GM19240 (cell line): ENCODE measurements around the gene KCNJ4.
"Not testable (repeated sequence)": the region's sequence is repeated elsewhere in the genome, so short reads cannot be mapped to it uniquely, and the experiment has no call there.

Source experiments
- DNase-seq: peaks from one replicate; pipeline ENCODE4 v3.0.0; 2011; ENCODE audit warnings: low spot score; ENCODE audit not compliant: insufficient read length

KCNJ4 gene

DNA sequence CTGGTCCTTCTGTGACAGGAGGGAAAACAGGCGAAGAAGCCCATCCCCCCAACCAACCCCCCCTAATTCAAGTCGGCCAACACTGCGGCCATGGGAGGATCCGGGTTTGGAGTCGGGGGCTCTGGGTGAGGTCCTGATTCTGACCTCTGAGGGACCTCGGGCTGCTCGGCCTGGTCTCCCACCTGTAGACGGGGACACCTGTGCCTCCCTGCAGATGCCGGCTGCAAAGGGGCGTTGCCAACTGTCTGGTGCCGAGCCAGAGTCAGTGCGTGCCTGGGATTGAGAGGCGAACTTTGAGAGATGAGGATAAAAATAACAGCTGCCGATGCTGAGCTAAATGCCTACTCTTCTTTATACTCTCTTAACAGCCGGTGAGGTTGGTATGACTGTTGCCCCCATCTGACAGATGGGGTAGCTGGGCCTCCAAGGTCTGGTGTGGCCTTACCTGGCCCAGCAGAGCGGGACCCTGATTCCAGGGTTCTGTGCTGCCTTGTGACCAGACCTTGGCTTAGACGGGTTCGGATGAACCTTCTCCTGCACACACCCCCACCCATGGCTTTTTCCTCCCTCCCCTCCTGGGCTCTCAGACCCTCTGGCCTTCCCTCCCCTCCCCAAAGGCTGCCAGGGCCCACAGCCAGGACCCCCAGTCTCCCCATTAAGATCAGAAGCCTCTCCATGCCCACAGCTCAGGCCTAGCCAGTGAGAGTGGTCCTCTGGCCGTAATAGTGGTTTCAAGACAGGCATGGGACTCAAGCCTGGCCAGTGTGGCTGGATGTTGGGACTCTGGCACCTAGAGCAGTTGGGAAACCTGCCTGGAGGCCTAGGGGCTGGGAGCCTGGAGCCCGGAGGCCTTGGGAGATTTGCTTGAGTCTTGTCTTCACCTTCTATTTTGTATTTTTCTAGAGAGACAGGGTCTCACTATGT is 41.7 kb downstream of the KCNJ4 start:
- no peak for DNase-seq

DNA sequence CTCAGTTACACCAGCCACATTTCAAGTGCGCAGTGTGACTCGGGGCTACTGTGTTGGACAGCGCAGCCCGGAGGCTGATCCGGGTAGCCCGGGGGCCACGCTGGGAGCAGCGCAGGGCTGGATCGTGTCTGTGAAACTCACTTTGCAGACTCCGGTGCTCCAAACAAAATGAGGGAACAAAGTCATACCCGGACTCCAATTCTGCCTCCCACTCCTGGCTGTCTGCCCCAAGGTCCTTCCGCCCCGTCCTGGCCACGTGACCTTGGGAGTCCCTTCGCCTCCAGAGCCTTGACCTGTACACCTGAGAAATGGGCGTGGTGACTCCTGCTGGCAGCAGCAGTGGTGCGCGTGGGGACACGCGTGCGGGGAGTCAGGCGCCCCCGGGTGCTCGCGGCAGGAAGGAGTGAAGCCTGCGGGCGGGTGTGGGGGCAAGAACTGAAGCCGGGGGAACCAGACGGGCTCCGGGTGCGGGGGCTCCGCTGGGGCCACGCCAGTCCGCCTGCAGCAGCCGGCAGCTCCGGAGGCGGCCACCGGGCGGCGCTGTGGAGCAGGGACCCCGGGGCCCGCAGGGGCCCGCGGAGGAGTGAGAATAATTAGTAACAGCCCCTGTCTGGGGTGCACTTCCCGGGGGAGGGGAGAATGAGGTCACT is 42.4 kb downstream of the KCNJ4 start:
- DNase-seq = peak; percentile 56

DNA sequence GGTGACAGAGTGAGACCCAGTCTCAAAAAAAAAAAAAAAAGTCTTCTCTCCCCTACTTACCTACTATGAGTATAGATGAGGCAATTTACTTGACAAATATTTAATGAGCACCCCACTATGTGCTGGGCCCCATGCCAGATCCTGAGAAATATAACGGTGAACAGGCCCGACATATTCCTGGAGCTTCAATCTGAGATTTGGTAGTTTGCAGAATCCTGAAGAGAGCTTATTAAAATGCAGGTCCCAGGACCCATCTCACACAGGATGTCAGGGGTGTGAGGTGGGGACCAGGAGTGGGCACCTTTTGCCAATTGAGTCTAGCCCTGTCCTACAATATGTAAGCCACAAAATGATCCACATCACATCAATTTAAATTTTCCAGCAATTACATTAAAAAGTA is 44.0 kb downstream of the KCNJ4 start:
- no peak for DNase-seq

DNA sequence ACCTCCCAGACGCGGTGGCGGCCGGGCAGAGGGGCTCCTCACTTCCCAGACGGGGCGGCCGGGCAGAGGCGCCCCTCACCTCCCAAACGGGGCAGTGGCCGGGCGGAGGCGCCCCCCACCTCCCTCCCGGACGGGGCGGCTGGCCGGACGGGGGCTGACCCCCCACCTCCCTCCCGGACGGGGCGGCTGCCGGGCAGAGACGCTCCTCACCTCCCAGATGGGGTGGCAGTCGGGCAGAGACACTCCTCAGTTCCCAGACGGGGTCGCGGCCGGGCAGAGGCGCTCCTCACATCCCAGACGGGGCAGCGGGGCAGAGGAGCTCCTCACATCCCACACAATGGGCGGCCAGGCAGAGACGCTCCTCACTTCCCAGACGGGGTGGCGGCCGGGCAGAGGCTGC is 45.1 kb downstream of the KCNJ4 start:
- DNase-seq = not testable (repeated sequence)

DNA sequence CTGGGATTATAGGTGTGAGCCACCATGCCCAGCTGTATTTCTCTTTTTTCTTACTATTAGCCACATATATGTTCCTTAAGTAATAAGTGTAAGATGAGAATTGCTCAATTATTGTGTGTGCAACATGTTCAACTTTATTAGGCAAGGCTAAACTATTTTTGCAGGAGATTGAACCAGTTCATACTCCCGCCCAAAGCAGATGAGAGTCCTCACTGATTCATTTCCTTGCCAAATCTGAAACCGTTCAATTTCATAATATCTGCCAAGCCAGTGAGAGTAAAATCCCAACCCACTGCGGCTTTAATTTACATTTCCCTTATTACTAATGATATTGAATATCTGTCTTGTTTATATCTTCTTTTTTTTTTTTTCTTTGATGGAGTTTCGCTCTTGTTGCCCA is 48.4 kb downstream of the KCNJ4 start:
- no peak for DNase-seq

DNA sequence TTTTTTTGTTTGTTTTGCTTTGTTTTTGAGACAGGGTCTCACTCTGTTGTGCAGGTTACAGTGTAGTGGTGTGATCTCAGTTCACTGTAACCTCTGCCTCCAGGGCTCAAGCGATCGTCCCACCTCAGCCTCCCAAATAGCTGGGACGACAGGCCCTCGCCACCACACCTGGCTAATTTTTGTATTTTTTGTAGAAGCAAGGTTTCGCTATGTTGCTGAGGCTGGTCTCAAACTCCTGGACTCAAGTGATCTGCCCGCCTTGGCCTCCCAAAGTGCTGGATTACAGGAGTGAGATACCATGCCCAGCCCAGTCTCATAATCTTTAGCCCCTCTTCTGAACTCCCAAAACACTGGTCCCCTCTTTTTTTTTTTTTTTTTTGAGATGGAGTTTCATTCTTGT is 50.6 kb downstream of the KCNJ4 start:
- no peak for DNase-seq

DNA sequence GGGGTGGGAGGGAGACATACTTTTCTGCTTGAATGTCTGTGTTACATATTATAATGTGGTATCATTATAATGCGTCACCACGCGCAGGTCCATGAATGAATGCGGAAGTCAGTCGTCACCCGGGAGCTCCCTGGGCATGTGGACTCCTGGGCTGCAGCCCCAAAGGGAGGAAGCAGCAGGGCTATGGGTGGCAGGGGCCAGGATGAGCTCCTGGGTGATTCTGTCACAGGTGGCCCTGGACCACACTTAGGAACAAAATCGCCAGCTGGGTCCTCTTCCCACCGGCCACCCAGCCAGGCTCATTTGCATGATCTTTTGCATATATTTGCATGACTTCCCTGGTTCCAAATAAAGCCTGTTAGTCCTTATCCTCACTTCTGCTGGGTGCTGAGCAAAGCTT is 51.2 kb downstream of the KCNJ4 start:
- DNase-seq = no peak

DNA sequence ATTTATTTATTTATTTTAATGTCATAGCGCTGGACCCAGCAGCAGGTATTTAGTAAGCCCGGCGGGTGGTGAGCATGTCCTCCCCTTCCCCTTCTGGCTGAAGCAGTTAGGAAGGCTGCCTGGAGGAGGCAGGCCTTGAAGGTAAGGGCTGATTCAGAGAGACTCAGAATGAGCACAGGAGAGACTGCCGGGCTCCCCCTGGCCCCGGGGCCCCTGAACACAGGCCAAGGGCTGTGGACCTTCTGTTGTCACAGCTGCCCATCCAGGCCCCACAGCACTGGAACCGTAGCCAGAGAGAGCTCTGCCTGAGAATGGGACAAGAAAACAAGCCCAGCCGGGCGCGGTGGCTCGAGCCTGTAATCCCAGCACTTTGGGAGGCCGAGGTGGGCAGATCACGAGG is 52.8 kb downstream of the KCNJ4 start:
- DNase-seq = no peak

DNA sequence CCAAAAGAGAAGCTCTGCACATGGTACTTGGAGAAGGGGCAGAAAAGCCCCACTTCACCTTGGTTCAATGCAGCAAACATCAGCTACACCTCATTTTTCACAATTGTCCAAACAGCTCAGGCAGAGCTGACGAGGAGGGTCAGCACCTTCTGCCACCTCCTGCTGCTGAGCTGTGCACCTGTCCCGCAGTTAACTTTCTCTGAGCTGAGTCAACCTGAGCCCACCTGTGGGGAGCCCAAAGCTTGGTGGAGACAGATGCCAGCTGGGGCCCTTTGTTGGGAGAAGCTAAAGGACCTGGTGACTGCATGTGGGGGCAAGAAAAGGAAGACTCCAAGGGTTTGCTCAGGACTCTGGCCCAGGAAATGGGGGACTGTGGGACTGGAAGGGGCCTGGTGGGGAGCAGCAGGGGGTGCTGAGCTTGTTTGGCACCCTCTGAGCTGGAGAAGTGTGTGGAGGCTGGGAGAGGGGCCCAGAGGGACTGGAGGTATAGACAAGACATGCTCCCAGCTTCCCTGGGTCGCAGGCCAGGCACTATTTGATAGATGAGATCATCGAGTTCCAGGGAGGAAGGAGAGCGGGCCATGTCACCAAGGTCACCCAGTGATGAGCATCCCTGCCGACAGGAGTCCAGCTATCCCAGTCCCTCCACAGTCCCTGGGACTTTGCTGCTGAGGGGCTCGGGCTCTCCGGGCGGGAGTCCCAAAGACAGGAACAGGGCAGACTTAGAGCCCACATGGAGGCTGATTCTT is 53.5 kb downstream of the KCNJ4 start:
- DNase-seq = no peak

DNA sequence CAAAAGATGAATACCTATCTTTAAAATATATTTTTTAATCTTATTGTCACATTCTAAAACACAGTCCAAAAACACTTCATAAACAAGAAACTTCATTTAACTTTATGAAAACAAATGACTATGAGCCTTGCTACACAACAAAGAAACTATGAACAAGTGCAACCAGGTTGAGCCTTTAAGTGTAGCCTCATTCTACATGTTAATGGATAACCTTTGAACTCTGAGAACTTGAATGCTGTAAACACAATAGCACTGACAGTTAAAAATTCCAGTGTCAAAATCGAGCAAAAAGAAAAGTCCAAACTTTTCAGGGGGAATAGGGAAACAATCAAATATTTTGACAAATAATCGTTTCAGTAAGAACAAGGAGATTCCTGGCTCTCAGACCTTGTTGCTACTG is 54.7 kb downstream of the KCNJ4 start:
- DNase-seq = not testable (repeated sequence)

DNA sequence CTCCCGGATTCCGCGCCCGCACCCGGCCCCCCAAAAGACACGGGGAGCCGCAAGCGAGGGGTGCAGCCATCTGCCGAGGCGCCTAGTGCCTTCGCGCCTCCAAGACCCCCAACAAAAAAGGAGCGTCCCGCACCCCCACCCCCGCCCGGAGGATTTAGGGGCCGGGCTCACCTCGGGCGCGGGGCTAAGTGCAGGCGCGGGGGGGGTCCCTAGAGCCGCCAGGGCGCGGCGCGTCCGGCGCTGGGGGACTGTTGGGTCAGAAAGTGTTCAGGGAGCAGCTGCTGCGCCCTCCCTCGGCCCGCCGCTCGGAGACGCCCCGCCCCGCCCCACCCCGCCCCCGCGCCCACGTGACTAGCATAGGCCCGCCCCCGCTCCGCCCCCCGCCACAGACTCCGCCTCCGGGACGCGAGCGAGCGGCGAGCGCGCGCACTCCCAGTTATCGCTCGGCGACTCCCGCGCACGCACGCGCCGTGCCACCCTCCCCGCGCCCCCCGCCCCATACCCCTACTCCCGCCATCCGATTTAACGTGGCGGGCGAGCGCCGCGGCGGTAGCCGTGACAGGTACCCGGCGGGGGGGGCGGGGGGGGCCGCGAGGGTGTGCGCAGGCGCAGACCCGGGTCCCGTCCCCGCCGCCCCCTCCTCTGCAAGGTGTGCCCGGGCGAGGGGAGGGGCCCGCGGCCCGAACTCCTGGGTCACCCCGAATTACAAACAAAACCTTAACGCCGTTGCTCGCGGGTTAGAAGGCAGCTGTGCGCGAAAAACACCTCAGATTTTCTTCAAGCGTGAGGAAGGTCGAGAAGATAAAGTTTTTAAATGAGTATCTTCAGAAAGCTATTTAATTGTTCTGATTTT is 56.2 kb downstream of the KCNJ4 start:
- no peak for DNase-seq

DNA sequence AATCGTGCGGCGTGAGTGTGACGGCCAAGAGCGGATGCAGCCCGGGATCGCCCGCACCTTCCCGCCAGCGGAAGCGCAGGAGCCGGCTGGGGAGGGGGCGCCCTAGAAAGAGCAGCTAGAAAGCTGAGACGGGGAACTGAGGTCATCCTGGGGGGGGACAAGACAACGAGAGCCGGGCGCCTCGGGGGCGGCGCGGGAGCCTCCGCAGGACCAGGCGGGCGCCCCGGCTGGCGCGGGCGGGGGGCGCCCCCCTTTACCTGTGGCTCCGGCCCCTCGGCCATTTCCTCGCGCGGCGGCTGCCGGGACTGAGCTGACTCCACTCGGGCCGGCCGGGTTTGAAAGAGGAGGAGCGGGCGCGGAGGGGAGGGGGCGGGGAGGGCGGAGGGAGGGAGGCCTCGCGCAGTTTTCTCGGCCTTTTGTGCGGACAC is 56.8 kb downstream of the KCNJ4 start:
- DNase-seq = not testable (repeated sequence)

DNA sequence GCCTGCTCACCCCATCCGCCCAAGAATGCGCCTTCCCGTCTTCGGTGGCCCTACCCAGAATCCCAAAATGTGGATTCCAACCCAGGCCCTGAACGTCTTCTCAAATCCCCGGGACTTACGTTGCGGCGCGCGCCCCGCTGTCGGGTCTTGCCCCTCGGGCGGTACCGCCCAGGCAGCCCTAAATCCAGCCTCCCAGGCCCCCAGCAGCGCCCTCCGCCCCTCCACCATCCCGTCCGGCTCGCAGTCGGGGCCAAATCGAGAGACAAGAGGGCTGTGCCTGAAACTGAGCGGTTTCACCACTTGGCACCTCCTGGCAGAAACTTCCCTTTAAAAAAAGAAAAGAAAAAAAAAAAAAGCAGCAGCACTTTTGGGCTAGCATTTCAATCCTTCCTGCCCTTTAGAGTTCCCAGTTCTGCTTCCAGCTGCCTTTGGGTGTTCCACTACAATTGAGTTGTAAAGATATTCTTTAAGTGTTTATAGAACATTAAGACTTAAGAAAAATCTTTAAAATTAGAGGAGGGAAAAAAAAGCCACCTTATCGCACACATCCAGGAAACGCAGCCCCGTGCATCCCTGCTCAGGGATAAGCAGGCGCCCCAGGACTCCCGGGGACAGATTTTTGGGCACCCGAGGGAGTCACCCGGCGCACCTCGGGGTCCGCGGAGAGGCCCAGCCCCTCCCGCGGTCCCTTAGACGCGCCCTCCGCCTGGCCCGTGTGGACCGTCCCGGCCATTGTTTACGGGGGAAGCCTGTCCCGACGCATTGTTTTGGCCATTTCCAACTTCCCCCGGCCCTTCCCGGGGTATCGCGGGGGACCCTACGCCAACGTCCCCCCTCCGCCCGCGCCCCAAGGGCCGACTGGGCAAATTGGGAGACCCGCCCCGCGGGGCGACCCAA is 57.6 kb downstream of the KCNJ4 start:
- DNase-seq = no peak

DNA sequence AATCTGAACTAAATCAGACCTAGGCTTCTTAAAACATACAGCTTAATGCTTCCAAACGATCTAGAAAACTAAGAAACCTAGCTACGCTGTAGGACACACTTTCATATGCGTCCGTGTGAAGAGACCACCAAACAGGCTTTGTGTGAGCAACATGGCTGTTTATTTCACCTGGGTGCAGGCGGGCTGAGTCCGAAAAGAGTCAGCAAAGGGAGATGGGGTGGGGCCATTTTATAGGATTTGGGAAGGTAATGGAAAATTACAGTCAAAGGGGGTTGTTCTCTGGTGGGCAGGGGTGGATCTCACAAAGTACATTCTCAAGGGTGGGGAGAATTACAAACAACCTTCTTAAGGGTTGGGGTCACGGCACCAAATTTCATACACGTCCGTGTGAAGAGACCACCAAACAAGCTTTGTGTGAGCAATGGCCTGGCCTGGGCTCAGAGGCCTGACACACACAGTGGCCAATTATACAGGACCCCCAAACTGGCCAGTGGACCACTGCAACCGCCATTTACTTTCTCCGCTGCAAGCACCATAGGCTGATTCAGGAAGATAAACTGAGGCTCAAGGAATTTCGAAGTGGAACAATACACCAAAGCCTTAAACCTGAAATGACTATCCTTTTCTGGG is 58.4 kb downstream of the KCNJ4 start:
- DNase-seq = not testable (repeated sequence)

DNA sequence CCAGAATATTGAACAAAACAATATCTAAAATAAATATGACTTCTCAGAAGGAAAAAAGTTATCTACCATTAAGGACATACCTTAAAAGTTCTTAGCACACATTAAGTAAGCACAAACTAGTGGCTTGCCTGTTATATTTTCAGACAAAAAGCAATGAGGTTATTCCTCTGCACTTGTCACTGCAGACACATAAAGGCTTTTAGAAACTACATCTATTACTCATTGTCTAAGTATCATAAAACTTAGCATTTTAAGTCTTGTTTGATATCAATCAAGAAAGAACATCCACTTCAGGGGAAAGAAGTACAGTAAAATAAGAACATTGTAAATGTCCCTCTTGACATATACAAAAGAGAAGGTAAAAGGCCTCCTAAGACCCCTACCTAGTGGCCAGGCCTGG is 59.1 kb downstream of the KCNJ4 start:
- DNase-seq = not testable (repeated sequence)

DNA sequence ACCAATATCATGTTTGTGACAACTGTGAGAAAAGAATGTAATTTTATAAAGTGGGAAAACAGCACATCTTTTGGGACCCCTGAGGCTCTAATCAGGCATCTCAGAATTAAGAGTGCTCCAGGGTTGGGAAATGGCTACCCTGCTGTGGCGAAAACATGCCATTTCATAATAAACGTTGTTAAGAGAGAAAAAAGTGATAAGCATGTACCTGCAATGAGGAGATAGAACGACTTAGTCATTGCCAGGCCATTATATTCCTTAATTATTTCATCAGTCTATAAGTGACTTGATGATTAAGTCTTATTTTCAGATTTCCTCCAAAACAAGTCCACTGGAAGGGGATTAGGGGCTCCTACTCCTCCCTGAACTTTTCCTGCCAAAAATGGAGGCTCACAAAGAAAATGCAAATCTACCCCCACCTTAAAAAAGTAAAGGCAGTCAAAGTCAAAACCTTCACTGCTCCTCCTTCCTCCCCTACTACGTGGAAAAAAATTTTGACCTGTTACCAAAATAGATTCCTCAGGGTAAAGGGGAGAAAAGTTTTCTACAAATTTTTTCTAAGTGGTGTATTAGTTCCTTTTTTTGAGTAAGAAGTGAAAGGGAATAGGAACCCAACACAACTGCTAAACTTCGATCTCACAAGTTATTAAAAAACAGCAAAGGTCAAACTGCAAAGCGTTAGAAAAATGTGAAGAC is 59.9 kb downstream of the KCNJ4 start:
- DNase-seq = not testable (repeated sequence)

DNA sequence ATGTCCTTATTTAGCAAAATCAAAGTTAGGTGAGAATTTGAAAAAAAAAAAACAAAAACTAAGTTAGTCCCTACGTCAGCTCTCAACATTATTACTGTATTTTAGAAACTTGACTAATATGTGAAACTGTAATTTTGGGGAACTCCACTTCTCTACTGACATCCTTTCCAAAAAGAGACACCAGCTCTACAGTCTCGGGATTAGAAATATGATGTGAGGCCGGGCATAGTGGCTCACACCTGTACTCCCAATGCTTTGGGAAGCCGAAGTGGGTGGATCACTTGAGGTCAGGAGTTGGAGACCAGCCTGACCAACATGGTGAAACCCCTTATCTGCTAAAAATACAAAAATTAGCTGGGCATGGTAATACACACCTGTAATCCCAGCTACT is 65.6 kb downstream of the KCNJ4 start:
- not testable (repeated sequence) for DNase-seq

DNA sequence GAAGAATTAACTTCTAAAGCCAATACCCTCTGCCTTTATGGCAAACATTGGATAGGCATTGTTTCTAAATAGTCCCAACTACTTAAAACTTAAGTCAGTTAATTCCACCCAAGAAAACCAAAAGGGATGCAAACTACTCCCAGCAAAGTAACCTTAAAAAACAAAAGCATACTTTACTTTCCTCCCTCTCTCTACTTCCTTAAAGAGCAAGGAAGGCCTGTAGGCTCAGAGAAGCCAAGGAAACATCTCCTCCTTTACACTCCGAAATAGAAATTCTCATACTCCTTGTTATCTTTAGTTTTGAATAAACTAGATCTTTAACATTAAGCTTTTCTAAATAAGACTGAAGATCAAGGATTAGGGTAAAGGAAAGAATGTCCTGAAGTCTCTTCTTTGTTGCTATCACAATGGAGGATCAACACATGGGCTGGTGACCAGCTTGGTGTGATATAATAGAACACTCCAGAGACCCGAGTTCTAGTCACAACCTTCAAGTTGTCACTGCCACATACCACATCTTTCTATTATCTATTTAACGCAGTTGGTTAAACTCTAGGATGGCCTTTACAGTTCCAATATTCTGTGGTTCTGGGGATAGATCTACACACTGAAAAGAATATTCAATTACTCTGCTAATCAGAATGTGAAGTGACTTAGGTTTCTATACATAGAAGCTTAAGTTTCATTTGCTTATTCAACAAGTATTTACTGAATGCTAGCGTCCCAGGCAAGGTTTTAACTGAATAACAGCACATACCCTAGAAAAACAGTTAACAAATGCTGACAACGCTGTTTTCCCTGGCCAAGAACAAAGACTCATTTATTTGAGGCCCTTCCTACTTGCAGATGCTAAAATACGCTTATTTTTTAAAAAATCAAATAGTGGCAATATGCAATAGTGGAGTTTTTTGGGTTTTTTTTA is 66.2 kb downstream of the KCNJ4 start:
- DNase-seq = not testable (repeated sequence)
